Hepatocyte (in vitro differentiated cells): ENCODE measurements around the gene LIPT2. TPM values are rescaled to one million over a fixed set of nuclear protein-coding genes. Genes with fewer than 3 reads are reported as not detected.
A peak's percentile ranks its signal among the peaks of the same experiment; 100 is the strongest.

Experiments
- DNase-seq: peaks from one replicate; pipeline ENCODE4 v3.0.0-alpha.2; 2016; ENCODE audit warnings: low spot score
- H2AFZ ChIP-seq: fragments of 200-600 bp; sonication (generic); 2 replicates; pipeline ENCODE4 v1.6.0; 2016; ENCODE audit warnings: antibody characterized with exemption, mild to moderate bottlenecking
- H3K27ac ChIP-seq: fragments of 200-600 bp; sonication (generic); 2 replicates; pipeline ENCODE4 v1.5.1; 2016; ENCODE audit warnings: mild to moderate bottlenecking
- H3K27me3 ChIP-seq: fragments of 200-600 bp; sonication (generic); 2 replicates; pipeline ENCODE4 v1.6.1; 2016
- H3K36me3 ChIP-seq: fragments of 200-600 bp; sonication (generic); replicated peaks from 2 replicates; pipeline ENCODE4 v1.5.1; 2016; ENCODE audit warnings: low read depth; ENCODE audit not compliant: insufficient read depth
- H3K4me1 ChIP-seq: fragments of 200-600 bp; sonication (generic); 2 replicates; pipeline ENCODE4 v1.5.1; 2016; ENCODE audit warnings: mild to moderate bottlenecking, moderate library complexity; ENCODE audit not compliant: insufficient read depth
- H3K4me2 ChIP-seq: fragments of 200-600 bp; sonication (generic); 2 replicates; pipeline ENCODE4 v1.6.0; 2016
- H3K4me3 ChIP-seq: fragments of 200-600 bp; sonication (generic); 2 replicates; pipeline ENCODE4 v1.5.1; 2016; ENCODE audit warnings: mild to moderate bottlenecking
- H3K79me2 ChIP-seq: fragments of 200-600 bp; sonication (generic); 2 replicates; pipeline ENCODE4 v1.6.0; 2017; ENCODE audit warnings: mild to moderate bottlenecking
- H3K9me2 ChIP-seq: fragments of 200-600 bp; sonication (generic); replicated peaks from 2 replicates; pipeline ENCODE4 v1.6.0; 2017; ENCODE audit warnings: mild to moderate bottlenecking; ENCODE audit not compliant: insufficient read depth
- H3K9me3 ChIP-seq: fragments of 200-600 bp; sonication (generic); 2 replicates; pipeline ENCODE4 v1.5.1; 2016; ENCODE audit warnings: low read depth, mild to moderate bottlenecking
- H4K20me1 ChIP-seq: fragments of 200-600 bp; sonication (generic); 2 replicates; pipeline ENCODE4 v1.6.0; 2016; ENCODE audit warnings: mild to moderate bottlenecking; ENCODE audit not compliant: insufficient read depth, poor library complexity, severe bottlenecking
- EZH2 ChIP-seq: fragments of 200-600 bp; sonication (generic); IDR thresholded peaks from 2 replicates; pipeline ENCODE4 v1.6.1; 2016; ENCODE audit warnings: antibody characterized with exemption, mild to moderate bottlenecking, borderline replicate concordance
- EZH2phosphoT487 ChIP-seq: fragments of 200-600 bp; sonication (generic); IDR thresholded peaks from one replicate; pipeline ENCODE4 v1.6.1; 2018; ENCODE audit warnings: antibody characterized with exemption, mild to moderate bottlenecking, low read depth, moderate library complexity; ENCODE audit not compliant: unreplicated experiment, severe bottlenecking
- WGBS: methylation state at CpG from one replicate; pipeline ENCODE4 v1.1.6; 2016; ENCODE audit warnings: low lambda C conversion rate; ENCODE audit errors: missing lambda C conversion rate; 5-methylcytosine and 5-hydroxymethylcytosine counted together
- polyA plus RNA-seq: library from polyadenylated mRNA; unstranded; fragments of >200 nt; fragmentation: Nextera tagmentation; extraction: Ambion mirVana; gene quantifications from 2 replicates; pipeline ENCODE4 v1.2.1, GENCODE V29; 2016
- total RNA-seq: library from RNA; depleted of rRNA; stranded (reverse); fragments of >200 nt; gene quantifications from 2 replicates; pipeline ENCODE4 v1.2.3, GENCODE V29; 2014
- TF ChIP-seq, protein P1 (sequence below): fragments of 200-600 bp; sonication (generic); IDR thresholded peaks from 2 replicates; pipeline ENCODE4 v1.5.1; 2016; ENCODE audit warnings: antibody characterized with exemption, mild to moderate bottlenecking; ENCODE audit not compliant: poor library complexity

The LIPT2 gene
- total and polyA plus RNA-seq, 2 experiments from 2014 or later = 9.2 to 14.3 TPM

DNA sequence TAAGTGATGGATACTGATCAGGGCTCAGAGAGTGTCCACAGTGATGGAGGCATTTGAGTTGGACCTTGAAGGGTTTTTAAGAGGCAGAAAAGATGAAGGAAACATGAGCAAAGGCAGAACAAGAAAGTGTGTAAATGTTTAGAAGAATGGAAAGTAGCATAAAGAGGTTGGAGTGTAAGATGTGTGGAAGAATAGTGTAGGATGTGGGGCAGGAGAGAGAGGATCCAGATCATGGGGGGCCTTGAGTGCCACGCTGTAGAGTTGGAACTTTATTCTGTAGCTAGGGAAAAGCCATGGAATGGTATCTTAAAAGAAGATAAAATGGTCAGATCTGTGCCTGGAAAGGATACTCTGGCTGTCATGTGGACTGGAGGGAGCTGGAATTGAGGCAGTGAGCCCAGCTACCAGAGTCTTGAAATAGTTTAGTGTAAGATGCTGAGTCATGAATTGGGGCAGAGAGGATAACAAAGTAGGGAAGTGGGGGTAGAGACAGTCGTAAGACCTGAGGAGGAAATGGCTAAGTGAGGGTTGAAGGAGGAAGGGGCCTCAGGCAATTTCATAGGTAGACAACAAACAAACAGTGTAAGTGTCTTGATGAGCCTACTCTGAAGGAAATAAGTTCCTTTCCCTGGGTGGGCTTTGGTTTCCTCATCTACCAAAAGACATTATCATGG is 32.9 kb downstream of the LIPT2 start:
- Histone ChIP-seq H3K4me1 (peaks cover 27% of the 10 kb centered on the region), H3K79me2 (peaks cover 22% of the 10 kb centered on the region), H3K36me3 (no peaks in the 10 kb centered on the region), H3K4me3 (no peak overlapping the region), H3K9me2 (no peaks in the 10 kb centered on the region), H3K27me3 (no peaks in the 10 kb centered on the region), H3K9me3 (no peaks in the 10 kb centered on the region), H2AFZ (no peak overlapping the region), H3K27ac (peak overlapping the region; percentile 93), H4K20me1 (no peaks in the 10 kb centered on the region), H3K4me2 (peak overlapping the region; percentile 72)
- 74% methylated on average over 2 of the region's 2 CpGs for WGBS
- no peak for DNase-seq
- TF ChIP-seq EZH2phosphoT487 (no peak), EZH2 (no peak)
- TF ChIP-seq, protein P1, sequence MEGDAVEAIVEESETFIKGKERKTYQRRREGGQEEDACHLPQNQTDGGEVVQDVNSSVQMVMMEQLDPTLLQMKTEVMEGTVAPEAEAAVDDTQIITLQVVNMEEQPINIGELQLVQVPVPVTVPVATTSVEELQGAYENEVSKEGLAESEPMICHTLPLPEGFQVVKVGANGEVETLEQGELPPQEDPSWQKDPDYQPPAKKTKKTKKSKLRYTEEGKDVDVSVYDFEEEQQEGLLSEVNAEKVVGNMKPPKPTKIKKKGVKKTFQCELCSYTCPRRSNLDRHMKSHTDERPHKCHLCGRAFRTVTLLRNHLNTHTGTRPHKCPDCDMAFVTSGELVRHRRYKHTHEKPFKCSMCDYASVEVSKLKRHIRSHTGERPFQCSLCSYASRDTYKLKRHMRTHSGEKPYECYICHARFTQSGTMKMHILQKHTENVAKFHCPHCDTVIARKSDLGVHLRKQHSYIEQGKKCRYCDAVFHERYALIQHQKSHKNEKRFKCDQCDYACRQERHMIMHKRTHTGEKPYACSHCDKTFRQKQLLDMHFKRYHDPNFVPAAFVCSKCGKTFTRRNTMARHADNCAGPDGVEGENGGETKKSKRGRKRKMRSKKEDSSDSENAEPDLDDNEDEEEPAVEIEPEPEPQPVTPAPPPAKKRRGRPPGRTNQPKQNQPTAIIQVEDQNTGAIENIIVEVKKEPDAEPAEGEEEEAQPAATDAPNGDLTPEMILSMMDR = no peak

DNA sequence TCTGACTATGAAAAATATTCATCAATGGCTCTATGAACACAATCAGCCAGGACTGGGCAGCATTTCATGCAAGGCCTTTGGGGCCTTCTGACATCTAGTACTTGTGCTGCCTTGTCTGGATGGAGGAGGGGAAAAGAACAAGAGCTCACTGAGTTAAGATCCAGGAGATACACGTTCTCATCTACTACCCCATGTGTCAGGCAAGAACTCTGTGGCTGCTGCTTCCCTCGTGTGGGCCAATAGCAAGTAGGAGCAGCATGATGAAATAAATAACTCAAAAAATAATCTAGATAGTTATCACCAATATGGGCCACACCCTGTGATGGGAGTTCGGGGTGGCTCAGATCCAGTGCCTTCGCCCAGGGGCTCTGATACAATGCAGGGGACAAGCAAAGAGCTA is 33.5 kb downstream of the LIPT2 start:
- H3K9me3 ChIP-seq = no peaks in the 10 kb centered on the region
- DNase-seq = no peak
- H3K4me3 ChIP-seq = no peak overlapping the region
- H4K20me1 ChIP-seq = no peaks in the 10 kb centered on the region
- H3K4me2 ChIP-seq = no peak overlapping the region
- peaks cover 22% of the 10 kb centered on the region for H3K79me2 ChIP-seq
- peaks cover 26% of the 10 kb centered on the region for H3K4me1 ChIP-seq
- H2AFZ ChIP-seq = no peak overlapping the region
- 88% methylated on average over 4 of the region's 4 CpGs for WGBS
- no peaks in the 10 kb centered on the region for H3K9me2 ChIP-seq
- no peaks in the 10 kb centered on the region for H3K27me3 ChIP-seq
- TF ChIP-seq, protein P1 = no peak
- TF ChIP-seq EZH2 = no peak
- no peak for TF ChIP-seq EZH2phosphoT487
- no peaks in the 10 kb centered on the region for H3K36me3 ChIP-seq
- peak overlapping the region; percentile 67 for H3K27ac ChIP-seq

DNA sequence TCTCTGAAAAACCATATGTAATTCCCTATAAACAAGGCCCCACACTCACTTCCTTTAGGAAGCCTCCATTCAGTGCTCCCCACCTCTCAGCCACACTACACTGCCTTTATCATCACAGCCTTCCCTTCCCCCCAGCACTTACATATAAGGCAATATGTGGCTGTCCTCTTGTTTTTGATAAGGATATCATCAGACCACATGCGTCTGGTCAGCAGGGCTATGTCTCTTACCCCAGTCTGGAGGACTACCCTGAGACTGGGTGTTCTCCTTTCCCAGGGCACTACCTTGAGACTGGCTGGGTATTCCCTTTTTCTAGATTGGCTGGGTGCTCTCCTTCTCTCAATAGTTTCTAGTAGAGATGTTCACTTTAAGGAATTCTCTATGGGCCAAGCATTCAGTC is 33.9 kb downstream of the LIPT2 start:
- DNase-seq = no peak
- H3K4me1 ChIP-seq = peaks cover 21% of the 10 kb centered on the region
- no peak overlapping the region for H3K4me3 ChIP-seq
- H3K36me3 ChIP-seq = no peaks in the 10 kb centered on the region
- H3K79me2 ChIP-seq = peaks cover 22% of the 10 kb centered on the region
- no peaks in the 10 kb centered on the region for H3K9me3 ChIP-seq
- H3K4me2 ChIP-seq = no peak overlapping the region
- no peak overlapping the region for H2AFZ ChIP-seq
- no peak overlapping the region for H3K27ac ChIP-seq
- WGBS = 0% methylated on average over 1 of the region's 1 CpG
- TF ChIP-seq, protein P1 = no peak
- TF ChIP-seq EZH2 = no peak
- no peak for TF ChIP-seq EZH2phosphoT487
- H4K20me1 ChIP-seq = no peaks in the 10 kb centered on the region
- H3K9me2 ChIP-seq = no peaks in the 10 kb centered on the region
- no peaks in the 10 kb centered on the region for H3K27me3 ChIP-seq
